Stimulated activated CD4-positive, alpha-beta T cell treated with anti-CD3 and anti-CD28 coated beads, Interleukin-2, amount 100 ng/mL, for 4 hours (primary cell): ENCODE data around the gene SPIRE1.
"Not testable (repeated sequence)": the region's sequence is repeated elsewhere in the genome, so short reads cannot be mapped to it uniquely, and the experiment has no call there.

Experiments used
- DNase-seq: peaks from one replicate; pipeline ENCODE4 v3.0.0-alpha.2; 2020; ENCODE audit warnings: low read depth

Gene SPIRE1

GRCh38 chr18:12552879-12553242 is 105.0 kb downstream of the SPIRE1 start:
- no peak for DNase-seq

DNA sequence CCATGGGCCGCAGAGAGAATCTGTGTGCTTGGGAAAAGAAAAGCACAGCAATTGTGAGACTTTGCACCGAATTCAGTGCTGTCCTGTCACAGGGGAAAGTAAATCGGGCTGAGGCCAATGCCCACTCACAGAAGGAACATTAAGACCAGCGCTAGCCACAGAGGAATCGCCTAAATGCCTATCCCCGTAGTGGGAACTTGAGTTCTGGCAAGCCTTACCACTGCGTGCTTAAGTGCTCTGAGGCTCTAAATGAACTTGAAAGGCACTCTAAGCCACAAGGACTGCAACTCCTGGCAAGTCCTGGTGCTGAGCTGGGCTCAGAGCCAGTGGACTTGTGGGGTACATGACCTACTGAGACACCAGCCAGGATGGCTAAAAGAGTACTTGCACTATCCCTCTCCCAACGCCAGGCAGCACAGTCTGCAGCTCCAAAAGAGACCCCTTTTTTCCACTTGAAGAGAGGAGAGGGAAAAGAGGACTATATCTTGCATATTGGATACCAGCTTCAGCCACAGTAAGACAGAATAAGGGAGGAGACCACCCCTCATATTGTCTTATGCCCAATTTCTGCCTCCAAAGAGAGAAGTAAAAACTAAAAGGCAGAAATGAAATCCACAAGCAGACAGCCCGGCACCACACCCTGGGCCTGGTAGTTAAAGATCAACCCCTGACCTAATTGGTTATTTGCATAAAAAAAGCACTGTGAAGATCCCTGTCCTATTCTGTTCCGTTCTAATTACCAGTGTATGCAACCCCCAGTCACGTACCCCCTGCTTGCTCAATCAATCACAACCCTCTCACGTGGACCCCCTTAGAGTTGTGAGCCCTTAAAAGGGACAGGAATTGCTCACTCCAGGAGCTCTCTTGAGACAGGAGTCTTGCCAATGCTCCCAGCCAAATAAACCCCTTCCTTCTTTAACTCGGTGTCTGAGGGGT is 105.7 kb downstream of the SPIRE1 start:
- DNase-seq = not testable (repeated sequence)

GRCh38 chr18:12551466-12551865 is 106.4 kb downstream of the SPIRE1 start:
- DNase-seq = not testable (repeated sequence)

DNA sequence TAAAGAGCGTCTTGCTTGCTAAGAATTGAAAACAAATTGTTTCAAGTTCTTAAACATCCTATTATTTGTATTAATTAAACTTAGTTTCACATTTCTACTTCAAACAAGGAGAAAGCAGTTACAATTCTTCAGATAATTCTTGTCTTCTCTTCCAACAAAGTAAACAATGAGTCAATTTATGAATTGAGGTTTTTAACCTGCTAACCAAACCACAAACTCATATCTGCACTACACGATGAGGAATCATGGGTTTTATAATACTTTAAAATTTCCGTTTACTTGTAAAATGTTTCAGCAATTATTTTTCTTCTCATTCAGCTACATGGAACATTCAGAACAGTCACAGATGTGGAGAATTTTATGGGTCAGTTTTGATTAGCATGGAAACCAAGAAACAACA is 114.2 kb downstream of the SPIRE1 start:
- DNase-seq = no peak

GRCh38 chr18:12540751-12541150 is 117.2 kb downstream of the SPIRE1 start:
- DNase-seq = no peak

DNA sequence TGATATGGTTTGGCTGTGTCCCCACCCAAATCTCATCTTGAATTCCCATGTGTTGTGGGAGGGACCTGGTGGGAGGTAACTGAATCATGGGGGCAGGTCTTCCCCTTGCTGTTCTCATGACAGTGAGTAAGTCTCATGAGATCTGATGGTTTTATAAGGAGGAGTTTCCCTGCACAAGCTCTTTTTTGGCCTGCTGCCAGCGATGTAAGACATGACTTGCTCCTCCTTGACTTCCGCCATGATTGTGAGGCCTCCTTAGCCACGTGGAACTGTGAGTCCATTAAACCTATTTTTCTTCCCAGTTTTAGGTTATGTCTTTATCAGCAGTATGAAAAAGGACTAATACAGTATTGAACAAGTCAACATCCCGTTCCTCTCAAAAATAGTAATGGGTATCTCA is 118.7 kb downstream of the SPIRE1 start:
- not testable (repeated sequence) for DNase-seq

- DNase-seq = no peak
Measured at GRCh38 chr18:12534820-12535219, 123.1 kb downstream of the SPIRE1 start.

GRCh38 chr18:12532661-12533060 is 125.2 kb downstream of the SPIRE1 start:
- no peak for DNase-seq

DNA sequence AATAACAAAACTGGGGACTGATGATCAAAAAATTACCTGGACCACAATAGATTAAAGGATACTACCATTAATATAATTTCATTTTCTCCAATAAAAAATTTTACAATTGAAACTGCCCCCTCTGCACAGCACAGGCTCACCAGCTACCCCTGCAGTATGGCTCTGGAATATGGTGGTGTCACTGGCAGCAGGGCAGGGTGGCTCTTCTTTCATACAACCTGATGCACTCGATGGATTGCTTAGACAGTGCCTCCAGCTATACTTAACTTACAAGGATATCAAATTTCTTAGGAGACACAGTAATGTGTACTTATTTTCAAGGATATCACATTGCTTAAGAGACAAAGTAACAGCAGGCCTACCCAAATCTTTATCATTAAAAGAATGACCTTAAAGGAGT is 126.2 kb downstream of the SPIRE1 start:
- DNase-seq = no peak

- DNase-seq = no peak
Measured at GRCh38 chr18:12520442-12520992, 137.4 kb downstream of the SPIRE1 start.

- DNase-seq = no peak
Measured at GRCh38 chr18:12518832-12519531, 138.9 kb downstream of the SPIRE1 start.

DNA sequence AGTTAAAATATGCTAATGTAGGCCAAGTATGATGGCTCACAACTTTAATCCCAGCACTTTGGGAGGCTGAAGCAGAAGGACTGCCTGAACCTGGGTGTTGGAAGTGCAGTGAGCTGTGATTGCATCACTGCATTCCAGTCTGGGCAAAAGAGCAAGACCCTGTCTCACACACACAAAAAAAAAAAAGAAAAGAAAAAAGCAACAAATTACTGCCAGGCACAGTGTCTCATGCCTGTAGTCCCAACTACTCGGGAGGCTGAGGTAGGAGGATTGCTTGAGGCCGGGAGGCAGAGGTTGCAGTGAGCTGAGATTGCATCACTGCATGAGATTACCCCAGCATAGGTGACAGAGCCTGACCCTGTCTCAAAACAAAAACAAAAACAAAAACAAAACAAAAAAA is 139.6 kb downstream of the SPIRE1 start:
- DNase-seq = no peak

GRCh38 chr18:12517142-12517825 is 140.6 kb downstream of the SPIRE1 start:
- DNase-seq = no peak

DNA sequence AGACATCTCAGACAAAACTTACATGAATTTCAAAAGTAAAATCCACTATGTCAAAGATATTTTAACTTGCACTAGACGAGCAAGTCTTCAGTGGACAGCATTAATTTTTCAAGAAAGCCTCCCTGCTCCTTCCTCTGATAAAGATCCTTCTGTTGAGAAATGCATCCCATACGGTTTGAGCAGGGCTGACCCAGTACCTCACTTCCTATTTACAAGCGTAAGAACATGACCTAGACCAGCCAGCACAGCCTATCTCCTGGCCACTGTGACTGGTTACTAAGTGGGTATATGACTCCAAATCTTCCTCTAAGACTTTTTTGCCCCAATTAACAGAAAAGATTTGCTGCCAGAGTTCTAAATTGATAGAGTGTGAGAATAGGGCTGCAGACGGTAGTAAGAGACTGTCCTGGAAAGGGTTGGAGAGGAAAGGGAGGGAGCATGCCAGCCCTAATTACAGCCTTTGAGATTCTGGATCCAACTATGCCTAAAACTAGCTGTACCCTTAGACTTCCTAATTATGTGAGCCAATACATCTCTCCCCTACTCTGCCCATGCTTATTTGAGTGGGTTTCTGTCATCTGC is 141.8 kb downstream of the SPIRE1 start:
- no peak for DNase-seq

GRCh38 chr18:12515550-12515949 is 142.4 kb downstream of the SPIRE1 start:
- no peak for DNase-seq

DNA sequence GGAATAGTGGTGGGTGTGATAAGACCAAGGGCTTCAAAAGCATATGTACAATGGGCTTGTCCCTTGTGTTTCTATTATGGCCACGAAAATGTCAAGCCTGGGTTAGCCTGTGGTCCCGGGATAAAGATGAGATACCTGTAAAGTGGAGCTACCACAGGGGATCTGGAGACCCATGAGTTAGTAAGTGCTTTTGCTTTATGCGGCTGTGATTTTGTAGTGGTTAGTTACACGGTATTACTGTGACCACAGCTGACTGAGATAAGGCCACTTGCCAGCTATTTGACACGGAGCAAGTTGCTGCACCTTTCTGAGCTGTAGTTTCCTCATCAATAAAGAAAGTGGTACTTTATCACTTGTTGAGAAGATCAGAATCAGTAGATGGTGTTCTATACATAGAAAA is 150.9 kb downstream of the SPIRE1 start:
- no peak for DNase-seq

GRCh38 chr18:12500986-12501385 is 156.9 kb downstream of the SPIRE1 start:
- DNase-seq = no peak

DNA sequence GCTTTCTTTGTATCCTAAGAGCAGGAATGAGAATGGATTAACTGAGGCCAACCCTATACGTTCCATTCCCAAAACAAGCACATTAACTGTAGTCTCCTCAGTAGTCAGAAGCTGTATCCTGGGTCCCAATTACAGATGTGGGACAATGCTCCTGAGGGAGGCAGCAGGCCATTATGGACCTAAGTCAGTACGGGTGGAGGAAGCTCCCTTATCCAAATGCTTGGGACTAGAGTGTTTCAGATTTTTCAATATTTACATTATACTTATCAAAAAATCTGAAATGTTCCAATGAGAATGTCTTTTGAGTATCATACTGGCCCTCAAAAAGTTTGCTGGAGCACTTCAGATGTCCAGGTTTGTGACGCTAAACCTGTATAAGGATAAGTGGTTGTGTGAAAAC is 160.1 kb downstream of the SPIRE1 start:
- DNase-seq = no peak

GRCh38 chr18:12497296-12497695 is 160.6 kb downstream of the SPIRE1 start:
- DNase-seq = no peak

DNA sequence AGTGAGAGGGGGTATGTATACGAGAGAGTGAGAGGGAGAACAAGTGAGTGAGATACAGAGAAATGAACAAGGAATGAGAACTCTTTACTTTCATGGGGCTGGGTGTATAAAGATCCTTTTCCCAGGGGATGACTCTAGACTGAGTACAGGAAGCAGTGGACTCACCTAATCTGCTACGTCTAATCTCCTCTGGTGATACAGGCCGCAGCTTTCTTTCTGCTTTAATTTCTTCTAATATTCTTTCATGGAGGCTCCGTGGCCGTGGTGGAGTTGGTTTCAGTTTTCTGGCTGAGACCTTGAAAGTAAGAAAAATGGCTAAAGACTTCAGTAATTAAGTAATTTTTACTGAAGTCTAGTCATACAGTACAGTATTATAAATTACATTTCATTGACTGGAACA is 165.0 kb downstream of the SPIRE1 start:
- DNase-seq = no peak

GRCh38 chr18:12491611-12492435 is 166.1 kb downstream of the SPIRE1 start:
- DNase-seq = no peak
